Neural cell (in vitro differentiated cells): ENCODE measurements around the gene GPR33.

Experiments
- EZH2 ChIP-seq: fragments of 200-600, 300-800 bp; shearing (Covaris generic), sonication (generic); IDR thresholded peaks from 2 replicates; pipeline ENCODE4 v1.6.1; 2014; ENCODE audit warnings: antibody characterized with exemption, low read length, borderline replicate concordance, mild to moderate bottlenecking; ENCODE audit not compliant: insufficient read depth, poor library complexity, severe bottlenecking
- TF ChIP-seq, protein P1 (sequence below): fragments of 450-650 bp; IDR thresholded peaks from 2 replicates; pipeline ENCODE4 v1.5.1; 2014; ENCODE audit warnings: antibody characterized with exemption, mild to moderate bottlenecking, moderate library complexity; ENCODE audit not compliant: poor library complexity, severe bottlenecking

DNA sequence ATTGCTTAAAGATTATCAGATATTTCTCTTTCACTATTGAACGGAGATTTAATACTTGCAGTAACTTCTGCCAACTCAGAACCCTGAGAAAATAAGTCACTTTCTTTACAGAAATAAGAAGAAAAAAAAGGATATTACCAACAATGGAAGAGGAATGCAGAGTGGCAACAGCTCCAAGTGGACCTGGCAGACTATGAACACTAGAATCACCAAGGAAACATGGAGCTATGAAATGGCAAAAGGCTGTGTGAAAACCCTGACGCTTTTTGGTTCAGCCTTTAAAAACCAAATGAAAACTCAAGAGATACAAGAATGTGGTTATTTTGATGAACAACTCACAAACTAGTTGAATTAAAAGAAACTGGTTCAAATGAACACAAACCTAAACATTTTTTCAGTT lies 48.3 kb downstream of the GPR33 start:
- TF ChIP-seq EZH2 = no peak
- TF ChIP-seq, protein P1, sequence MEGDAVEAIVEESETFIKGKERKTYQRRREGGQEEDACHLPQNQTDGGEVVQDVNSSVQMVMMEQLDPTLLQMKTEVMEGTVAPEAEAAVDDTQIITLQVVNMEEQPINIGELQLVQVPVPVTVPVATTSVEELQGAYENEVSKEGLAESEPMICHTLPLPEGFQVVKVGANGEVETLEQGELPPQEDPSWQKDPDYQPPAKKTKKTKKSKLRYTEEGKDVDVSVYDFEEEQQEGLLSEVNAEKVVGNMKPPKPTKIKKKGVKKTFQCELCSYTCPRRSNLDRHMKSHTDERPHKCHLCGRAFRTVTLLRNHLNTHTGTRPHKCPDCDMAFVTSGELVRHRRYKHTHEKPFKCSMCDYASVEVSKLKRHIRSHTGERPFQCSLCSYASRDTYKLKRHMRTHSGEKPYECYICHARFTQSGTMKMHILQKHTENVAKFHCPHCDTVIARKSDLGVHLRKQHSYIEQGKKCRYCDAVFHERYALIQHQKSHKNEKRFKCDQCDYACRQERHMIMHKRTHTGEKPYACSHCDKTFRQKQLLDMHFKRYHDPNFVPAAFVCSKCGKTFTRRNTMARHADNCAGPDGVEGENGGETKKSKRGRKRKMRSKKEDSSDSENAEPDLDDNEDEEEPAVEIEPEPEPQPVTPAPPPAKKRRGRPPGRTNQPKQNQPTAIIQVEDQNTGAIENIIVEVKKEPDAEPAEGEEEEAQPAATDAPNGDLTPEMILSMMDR = no peak
